ENCODE data around the gene PEDS1. TPM values are rescaled to one million over a fixed set of nuclear protein-coding genes. Genes with fewer than 3 reads are reported as not detected.

PEDS1 gene
- total and polyA plus RNA-seq, 2 of the 8 experiments (the other 6 are each of a cell fraction or from before 2014, with no cell fraction given): 28.9 to 75.9 TPM

- Histone ChIP-seq H3K36me3 (ENCODE audit: control insufficient read depth in 2 of 4, insufficient read depth in 4 of 4, low read length in 3 of 4) (no peaks in the 10 kb centered on the region), H2BK120ac (replicated peaks; ENCODE audit: low read depth, low read length) (no peak overlapping the region), H2BK20ac (ENCODE audit: low read length) (no peak overlapping the region), H4K5ac (ENCODE audit: insufficient read length, low read depth, low read length) (no peak overlapping the region), H3K18ac (ENCODE audit: extremely low read depth, low read length) (no peak overlapping the region), H3K27me3 (replicated peaks in 1 of 4; ENCODE audit: control insufficient read depth in 3 of 4, extremely low read depth in 1 of 4, insufficient read depth in 3 of 4, low read length in 3 of 4) (no peaks in the 10 kb centered on the region), H3K23ac (ENCODE audit: insufficient read length) (no peak overlapping the region), H4K8ac (ENCODE audit: extremely low read depth, insufficient read depth, low read length) (no peak overlapping the region), H3K23me2 (ENCODE audit: low read depth, low read length) (peaks cover 6% of the 10 kb centered on the region), H3K4me2 (ENCODE audit: insufficient read depth in 1 of 2, low read depth in 2 of 2, low read length in 2 of 2) (no peak overlapping the region), H2BK12ac (ENCODE audit: low read depth, low read length) (no peak overlapping the region), H3K9ac (replicated peaks in 1 of 4; ENCODE audit: extremely low read depth in 1 of 4, low read depth in 3 of 4, low read length in 3 of 4) (no peak overlapping the region), H3K79me2 (ENCODE audit: control insufficient read depth in 1 of 2, insufficient read depth in 2 of 2, low read length in 2 of 2) (no peaks in the 10 kb centered on the region), H2BK15ac (ENCODE audit: low read length) (no peak overlapping the region), H4K91ac (replicated peaks; ENCODE audit: insufficient read length, low read length) (no peak overlapping the region), H2BK5ac (ENCODE audit: low read depth, low read length) (no peak overlapping the region), H3K4me1 (replicated peaks in 1 of 4; ENCODE audit: control insufficient read depth in 3 of 4, insufficient read depth in 4 of 4, low read length in 3 of 4) (peaks cover 2 to 5% (median 4%) of the 10 kb centered on the region in 4 experiments; a peak in 6 of 7 replicates), H2AK5ac (ENCODE audit: low read depth, low read length) (no peak overlapping the region), H3K9me3 (ENCODE audit: insufficient read depth in 2 of 2, low read depth in 1 of 2, low read length in 1 of 2) (no peaks in the 10 kb centered on the region), H3K27ac (ENCODE audit: low read depth, low read length) (no peak overlapping the region), H4K20me1 (replicated peaks in 1 of 2; ENCODE audit: control insufficient read depth in 1 of 2, insufficient read depth in 2 of 2, low read length in 2 of 2) (no peaks in the 10 kb centered on the region), H3K4ac (replicated peaks; ENCODE audit: insufficient read length, low read depth, low read length) (no peak overlapping the region), H2AFZ (ENCODE audit: low read length) (no peak overlapping the region), H3K4me3 (ENCODE audit: extremely low read depth in 1 of 4, insufficient read depth in 2 of 4, low read depth in 3 of 4, low read length in 4 of 4) (no peak overlapping the region), H3K79me1 (ENCODE audit: low read depth, low read length) (no peaks in the 10 kb centered on the region), H3K14ac (ENCODE audit: insufficient read length) (no peak overlapping the region), H3K56ac (replicated peaks; ENCODE audit: insufficient read length, low read depth, low read length) (no peak overlapping the region)
- WGBS, 2 experiments (ENCODE audit: extremely low coverage in 1 of 2, insufficient coverage in 1 of 2, insufficient read length in 1 of 2, insufficient replicate concordance in 2 of 2, low coverage in 1 of 2, low lambda C conversion rate in 2 of 2, missing lambda C conversion rate in 1 of 2): 93% methylated on average over 18 of the region's 18 CpGs; no CpG with 5 or more reads in 1 of the 2 experiments
- no peak for DNase-seq (ENCODE audit: low read depth in 1 of 2, low spot score in 2 of 2)
- POLR2A ChIA-PET (ENCODE audit: partially characterized antibody): interaction anchor here (0.7 to 1.2 kb wide), 2 partner anchors 52 to 193 kb away, joined by 3 read pairs; partner anchors contain the start of gene SNAI1
- TF ChIP-seq YY1 (IDR thresholded peaks at IDR 0.05; ENCODE audit: low read depth, low read length): no peak
- FAIRE-seq: no peak
- CTCF ChIA-PET (ENCODE audit: partially characterized antibody): interaction anchor here (0.9 to 11.5 kb wide), 12 partner anchors 8 to 330 kb away, joined by 3 to 160 read pairs (median 6); partner anchors contain the start of gene PEDS1
Measured at GRCh38 chr20:50175938-50176933, 22.7 kb upstream of the PEDS1 start.
